GM19043 (cell line): Measurements from ENCODE around the gene GAP43.
"Not testable (repeated sequence)": the region's sequence is repeated elsewhere in the genome, so short reads cannot be mapped to it uniquely, and the experiment has no call there.

Source experiments
- ATAC-seq: cut with Tn5 transposase; IDR thresholded peaks from one replicate; pipeline ENCODE4 v1.9.1; 2021; ENCODE audit warnings: low read depth; ENCODE audit not compliant: unreplicated experiment

Gene GAP43

DNA sequence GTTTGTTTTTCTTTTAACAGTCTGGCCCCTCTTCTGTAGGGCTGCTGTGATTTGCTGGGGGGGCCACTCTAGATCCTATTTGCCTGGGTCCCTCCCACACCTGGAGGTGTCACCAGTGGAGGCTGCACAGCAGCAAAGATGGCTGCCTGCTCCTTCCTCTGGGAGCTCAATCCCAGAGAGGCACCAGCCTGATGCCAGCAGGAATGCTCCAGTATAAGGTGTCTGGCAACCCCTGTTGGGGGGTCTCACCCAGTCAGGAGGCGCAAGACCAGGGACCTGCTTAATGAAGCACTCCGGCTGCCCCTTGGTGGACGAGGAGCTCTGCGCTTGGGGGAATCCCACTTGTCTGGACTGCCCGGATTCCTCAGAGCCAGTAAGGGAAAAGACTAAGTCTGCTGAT, 118.3 kb downstream of the GAP43 start:
- ATAC-seq = no peak

GRCh38 chr3:115744516-115744915, 121.2 kb downstream of the GAP43 start:
- not testable (repeated sequence) for ATAC-seq

DNA sequence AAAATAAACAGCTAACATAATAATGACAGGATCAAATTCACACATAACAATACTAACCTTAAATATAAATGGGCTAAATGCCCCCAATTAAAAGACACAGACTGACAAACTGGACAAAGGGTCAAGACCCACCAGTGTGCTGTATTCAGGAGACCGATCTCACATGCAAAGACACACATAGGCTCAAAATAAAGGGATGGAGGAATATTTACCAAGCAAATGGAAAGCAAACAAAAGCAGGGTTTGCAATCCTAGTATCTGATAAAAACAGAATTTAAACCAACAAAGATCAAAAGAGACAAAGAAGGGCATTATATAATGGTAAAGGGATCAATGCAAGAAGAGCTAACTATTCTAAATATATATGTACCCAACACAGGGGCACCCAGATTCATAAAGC, 129.7 kb downstream of the GAP43 start:
- ATAC-seq = not testable (repeated sequence)

- no peak for ATAC-seq
Measured at GRCh38 chr3:115758076-115758763, 134.9 kb downstream of the GAP43 start.

DNA sequence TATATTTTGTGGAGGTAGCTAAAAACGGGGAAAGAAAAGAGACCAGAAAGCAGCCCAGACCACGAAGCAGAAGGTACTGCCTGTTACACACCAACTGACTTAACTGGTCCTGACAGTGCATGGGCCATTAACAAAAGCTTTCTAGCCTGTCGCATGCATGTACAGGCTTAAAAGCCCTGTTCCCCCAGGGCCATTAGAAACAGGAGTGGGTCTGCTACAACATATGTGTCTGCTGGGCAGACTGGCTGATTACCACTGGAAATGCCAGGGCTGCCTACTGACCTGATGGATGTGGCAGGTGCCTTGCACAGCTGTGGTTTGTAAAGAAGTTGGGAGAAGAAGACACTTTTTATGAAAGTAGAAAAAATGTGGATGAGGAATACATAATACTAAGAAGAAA, 137.4 kb downstream of the GAP43 start:
- no peak for ATAC-seq

- ATAC-seq = no peak
Measured at GRCh38 chr3:115761927-115762305, 138.6 kb downstream of the GAP43 start.

GRCh38 chr3:115766587-115767482, 143.5 kb downstream of the GAP43 start:
- no peak for ATAC-seq

DNA sequence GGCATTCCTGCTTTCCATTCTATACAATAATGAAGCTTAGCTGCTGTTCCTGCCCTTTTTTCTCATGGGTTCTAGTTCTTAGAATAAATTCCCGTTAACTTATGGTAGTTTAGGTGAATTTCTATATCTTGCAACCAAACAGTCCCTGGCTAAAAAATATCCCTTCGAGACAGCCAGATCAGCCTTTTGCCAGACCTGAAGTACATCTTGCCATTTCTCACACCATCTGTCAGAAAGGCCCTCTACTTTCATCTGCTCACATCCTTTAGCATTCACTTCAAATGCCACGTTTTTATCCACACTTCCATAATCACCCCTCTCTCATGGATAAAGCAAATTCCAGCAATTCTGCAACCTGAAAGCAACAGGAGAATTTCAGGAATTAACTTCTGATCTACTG, 145.4 kb downstream of the GAP43 start:
- no peak for ATAC-seq
